B cell (primary cell): ENCODE measurements around the gene VWA3B. TPM values are rescaled to one million over a fixed set of nuclear protein-coding genes. Genes with fewer than 3 reads are reported as not detected.

Experiments used
- ATAC-seq: fragments of 200-7000 bp; cut with Tn5 transposase; one replicate; pipeline ENCODE4 v1.10.0; 2021; ENCODE audit warnings: low read depth, mild to moderate bottlenecking, moderate number of reproducible peaks, moderate library complexity
- CTCF ChIA-PET: fragments of 350-600 bp; sonication (Branson Sonifier 250); formaldehyde crosslinking; loops from one replicate; lab custom pipeline; 2021; ENCODE audit warnings: antibody characterized with exemption, inconsistent platforms; lab: Charles Lee
- POLR2A ChIA-PET: fragments of 350-600 bp; sonication (Branson Sonifier 250); formaldehyde crosslinking; loops from one replicate; lab custom pipeline; 2021; ENCODE audit warnings: antibody characterized with exemption; lab: Charles Lee
- DNase-seq: peaks from one replicate; pipeline ENCODE4 v3.0.0; 2013
- H2AFZ ChIP-seq: 2 replicates; pipeline ENCODE4 v1.6.1; 2012; ENCODE audit warnings: mild to moderate bottlenecking, low read depth, low read length; ENCODE audit not compliant: insufficient read depth, poor library complexity, severe bottlenecking
- H3K27ac ChIP-seq, 2 donors: 1 replicate in 1 of 2; 2 replicates in 1 of 2; pipeline ENCODE4 v1.5.1; 2012 to 2013; ENCODE audit warnings: low read length in 2 of 2, mild to moderate bottlenecking in 2 of 2, moderate library complexity in 1 of 2
- H3K27me3 ChIP-seq, 4 experiments: fragments of 200-600 bp in 1 of 4; sonication (generic) in 1 of 4; replicated peaks in 1 of 4; 1 replicate in 2 of 4; 2 replicates in 2 of 4; pipeline versions ENCODE4 v1.6.1 to v1.7.0; 2013 to 2016; ENCODE audit warnings: low read length in 3 of 4, mild to moderate bottlenecking in 2 of 4, mixed read lengths in 1 of 4, moderate library complexity in 1 of 4; ENCODE audit not compliant: insufficient read depth in 4 of 4, control insufficient read depth in 3 of 4; ENCODE audit errors: control extremely low read depth in 1 of 4
- H3K36me3 ChIP-seq, 2 experiments: replicated peaks in 1 of 2; 1 replicate in 1 of 2; 2 replicates in 1 of 2; pipeline versions ENCODE4 v1.6.1 to v1.7.1; 2013; ENCODE audit warnings: low read length in 1 of 2; ENCODE audit not compliant: insufficient read depth in 2 of 2, control insufficient read depth in 1 of 2; ENCODE audit errors: control extremely low read depth in 1 of 2, extremely low read depth in 1 of 2
- H3K4me1 ChIP-seq, 2 donors: fragments of 200-600 bp in 1 of 2; sonication (generic) in 1 of 2; 1 replicate in 1 of 2; 2 replicates in 1 of 2; pipeline versions ENCODE4 v1.5.1 to v1.6.1; 2013 to 2017; ENCODE audit warnings: low read length in 2 of 2; ENCODE audit not compliant: control insufficient read depth in 2 of 2, insufficient read depth in 2 of 2
- H3K4me2 ChIP-seq: replicated peaks from 2 replicates; pipeline ENCODE3; 2012; ENCODE audit warnings: mild to moderate bottlenecking, low read depth, low read length; ENCODE audit not compliant: poor library complexity, severe bottlenecking
- H3K4me3 ChIP-seq, 5 experiments: fragments of 200-600 bp in 1 of 5; sonication (generic) in 1 of 5; 1 replicate in 3 of 5; 2 replicates in 2 of 5; pipeline versions ENCODE4 v1.5.1 to v1.7.0; 2011 to 2016; ENCODE audit warnings: low read length in 4 of 5, mild to moderate bottlenecking in 4 of 5, low read depth in 2 of 5, control low read depth in 1 of 5, moderate library complexity in 1 of 5; ENCODE audit not compliant: insufficient read depth in 1 of 5; ENCODE audit errors: control extremely low read depth in 1 of 5, extremely low read depth in 1 of 5
- H3K79me2 ChIP-seq: fragments of 200-600 bp; sonication (generic); one replicate; pipeline ENCODE4 v1.6.0; 2016; ENCODE audit warnings: low read length; ENCODE audit not compliant: control insufficient read depth, insufficient read depth
- H3K9ac ChIP-seq: fragments of 200-600 bp; sonication (generic); 2 replicates; pipeline ENCODE4 v1.6.1; 2017; ENCODE audit warnings: mild to moderate bottlenecking, low read length, moderate library complexity
- H3K9me3 ChIP-seq, 3 donors: one replicate each; pipeline versions ENCODE4 v1.6.1 to v1.7.1; 2013; ENCODE audit warnings: low read length in 2 of 3; ENCODE audit not compliant: control insufficient read depth in 2 of 3, insufficient read depth in 1 of 3; ENCODE audit errors: control extremely low read depth in 1 of 3
- H4K20me1 ChIP-seq: 2 replicates; pipeline ENCODE4 v1.6.0; 2012; ENCODE audit warnings: mild to moderate bottlenecking, low read length; ENCODE audit not compliant: insufficient read depth, control insufficient read depth, poor library complexity, severe bottlenecking
- H3K27ac Mint-ChIP-seq: one replicate; pipeline ENCODE4 v1.8.0; 2021; ENCODE audit warnings: mixed read lengths
- H3K27me3 Mint-ChIP-seq: one replicate; pipeline ENCODE4 v1.8.0; 2021; ENCODE audit warnings: mixed read lengths
- H3K4me1 Mint-ChIP-seq: one replicate; pipeline ENCODE4 v1.8.0; 2021; ENCODE audit warnings: mixed read lengths
- H3K4me3 Mint-ChIP-seq: one replicate; pipeline ENCODE4 v1.8.0; 2021; ENCODE audit warnings: mixed read lengths
- H3K9me3 Mint-ChIP-seq: one replicate; pipeline ENCODE4 v1.8.0; 2022; ENCODE audit warnings: mixed read lengths; ENCODE audit not compliant: insufficient read depth
- EZH2 ChIP-seq: IDR thresholded peaks from 2 replicates; pipeline ENCODE4 v1.6.1; 2012; ENCODE audit warnings: borderline replicate concordance, low read depth, mild to moderate bottlenecking, moderate library complexity, low read length; ENCODE audit not compliant: insufficient read depth, poor library complexity, severe bottlenecking
- WGBS: methylation state at CpG from one replicate; pipeline ENCODE4 v1.1.5; 2013; ENCODE audit warnings: missing lambda C conversion rate; ENCODE audit not compliant: insufficient coverage; 5-methylcytosine and 5-hydroxymethylcytosine counted together
- intact Hi-C: fragments of 100-400 bp; cut with micrococcal nuclease; formaldehyde crosslinking; loops from one replicate; pipeline ENCODE4 v1.10.0; 2022
- polyA plus RNA-seq: library from polyadenylated mRNA; depleted of rRNA; stranded (reverse); fragments of >200 nt; gene quantifications from 2 replicates; pipeline ENCODE4 v1.2.3, GENCODE V29; 2012
- total RNA-seq, 2 donors: library from RNA; stranded (reverse); fragments of 120-200 nt in 1 of 2; gene quantifications; 1 replicate in 1 of 2; 2 replicates in 1 of 2; pipeline versions ENCODE4 v1.2.3 to v1.2.4, GENCODE V29; 2013 to 2022
- TF ChIP-seq, protein P1 (sequence below): fragments of 200-600 bp; IDR thresholded peaks from one replicate; pipeline ENCODE4 v1.8.0; 2022; ENCODE audit warnings: antibody characterized with exemption, mild to moderate bottlenecking

The VWA3B gene
- total and polyA plus RNA-seq, 2 donors (not counting 1 experiment from before 2014, with no cell fraction given), result not detected

DNA sequence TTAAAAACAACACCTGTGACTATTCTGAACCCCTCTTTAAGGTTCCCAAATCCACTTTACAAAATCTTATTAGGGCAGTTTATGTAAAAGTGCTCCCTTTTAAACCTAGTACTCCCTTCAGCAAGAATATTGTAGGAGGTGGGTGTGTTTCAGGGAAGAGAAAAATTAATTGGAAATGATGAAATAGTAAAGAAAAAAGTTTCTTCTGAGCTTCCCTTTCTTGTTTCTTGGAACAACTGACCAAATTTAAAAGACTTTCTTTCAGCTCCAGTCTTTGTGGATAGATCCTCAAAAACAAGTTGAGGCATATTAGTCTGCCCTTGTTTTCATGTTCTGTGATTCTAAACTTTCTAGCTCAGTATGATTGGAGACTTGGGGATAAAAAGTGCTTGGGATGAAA, 3.0 kb downstream of the VWA3B start:
- Histone ChIP-seq H3K79me2 (no peaks in the 10 kb centered on the region), H3K4me2 (no peak overlapping the region), H3K27ac (no peak overlapping the region), H3K27me3 (no peaks in the 10 kb centered on the region), H3K4me1 (peaks cover 28 to 48% of the 10 kb centered on the region in 2 donors), H2AFZ (no peak overlapping the region), H4K20me1 (no peaks in the 10 kb centered on the region), H3K36me3 (no peaks in the 10 kb centered on the region), H3K4me3 (no peak overlapping the region), H3K9me3 (peaks cover 0 to 6% (median 0%) of the 10 kb centered on the region in 3 donors), H3K9ac (no peak overlapping the region)
- H3K4me1 Mint-ChIP-seq, result peaks cover 41% of the 10 kb centered on the region
- H3K27ac Mint-ChIP-seq, result no peak overlapping the region
- no peaks in the 10 kb centered on the region for H3K9me3 Mint-ChIP-seq
- intact Hi-C loops, result loop anchor here (5.0 to 10.0 kb wide), 3 partner anchors 42 to 283 kb away; no protein-coding TSS in a partner anchor
- DNase-seq (no peak), ATAC-seq (no peak)
- no peak overlapping the region for H3K4me3 Mint-ChIP-seq
- ChIA-PET POLR2A (no interaction called here), CTCF (interaction anchor here (0.8 kb wide), 1 partner anchor 10 kb away, joined by 3 read pairs; no protein-coding TSS in a partner anchor)
- H3K27me3 Mint-ChIP-seq, result no peaks in the 10 kb centered on the region
- TF ChIP-seq, protein P1, sequence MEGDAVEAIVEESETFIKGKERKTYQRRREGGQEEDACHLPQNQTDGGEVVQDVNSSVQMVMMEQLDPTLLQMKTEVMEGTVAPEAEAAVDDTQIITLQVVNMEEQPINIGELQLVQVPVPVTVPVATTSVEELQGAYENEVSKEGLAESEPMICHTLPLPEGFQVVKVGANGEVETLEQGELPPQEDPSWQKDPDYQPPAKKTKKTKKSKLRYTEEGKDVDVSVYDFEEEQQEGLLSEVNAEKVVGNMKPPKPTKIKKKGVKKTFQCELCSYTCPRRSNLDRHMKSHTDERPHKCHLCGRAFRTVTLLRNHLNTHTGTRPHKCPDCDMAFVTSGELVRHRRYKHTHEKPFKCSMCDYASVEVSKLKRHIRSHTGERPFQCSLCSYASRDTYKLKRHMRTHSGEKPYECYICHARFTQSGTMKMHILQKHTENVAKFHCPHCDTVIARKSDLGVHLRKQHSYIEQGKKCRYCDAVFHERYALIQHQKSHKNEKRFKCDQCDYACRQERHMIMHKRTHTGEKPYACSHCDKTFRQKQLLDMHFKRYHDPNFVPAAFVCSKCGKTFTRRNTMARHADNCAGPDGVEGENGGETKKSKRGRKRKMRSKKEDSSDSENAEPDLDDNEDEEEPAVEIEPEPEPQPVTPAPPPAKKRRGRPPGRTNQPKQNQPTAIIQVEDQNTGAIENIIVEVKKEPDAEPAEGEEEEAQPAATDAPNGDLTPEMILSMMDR, result no peak
- TF ChIP-seq EZH2, result no peak

DNA sequence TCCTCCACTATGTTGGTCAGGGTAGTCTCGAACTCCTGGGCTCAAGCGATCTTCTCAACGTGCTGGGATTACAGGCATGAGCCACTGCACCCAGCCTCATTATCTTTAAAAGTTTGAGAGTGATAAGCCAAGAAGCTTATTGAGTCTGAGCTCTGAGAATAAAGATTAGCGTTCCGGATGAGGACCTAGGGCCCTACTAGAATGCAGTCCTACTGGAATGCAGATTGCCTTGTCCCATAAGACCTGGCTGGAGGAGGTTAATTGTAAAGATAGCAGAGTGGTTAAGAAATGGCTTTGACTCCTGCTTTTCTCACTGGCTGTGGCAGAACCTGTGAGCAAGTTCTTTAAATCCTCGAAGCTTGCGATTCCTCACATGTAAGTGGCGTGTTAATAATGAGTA, 4.0 kb downstream of the VWA3B start:
- H4K20me1 ChIP-seq, result no peaks in the 10 kb centered on the region
- TF ChIP-seq, protein P1, result no peak
- TF ChIP-seq EZH2, result no peak
- 97% methylated on average over 8 of the region's 8 CpGs for WGBS
- H3K79me2 ChIP-seq, result no peaks in the 10 kb centered on the region
- no peaks in the 10 kb centered on the region for H3K27me3 ChIP-seq
- peaks cover 28 to 48% of the 10 kb centered on the region in 2 donors for H3K4me1 ChIP-seq
- H3K27me3 Mint-ChIP-seq, result no peaks in the 10 kb centered on the region
- H3K4me3 Mint-ChIP-seq, result no peak overlapping the region
- no peaks in the 10 kb centered on the region for H3K9me3 Mint-ChIP-seq
- H3K4me2 ChIP-seq, result no peak overlapping the region
- H3K27ac ChIP-seq, result no peak overlapping the region
- POLR2A ChIA-PET, result no interaction called here
- no peak overlapping the region for H2AFZ ChIP-seq
- CTCF ChIA-PET, result no interaction called here
- H3K27ac Mint-ChIP-seq, result no peak overlapping the region
- intact Hi-C loops, result no loop called here
- no peak for DNase-seq
- H3K9ac ChIP-seq, result no peak overlapping the region
- peaks cover 0 to 6% (median 1%) of the 10 kb centered on the region in 3 donors for H3K9me3 ChIP-seq
- peaks cover 35% of the 10 kb centered on the region for H3K4me1 Mint-ChIP-seq
- no peak overlapping the region for H3K4me3 ChIP-seq
- no peak for ATAC-seq
- H3K36me3 ChIP-seq, result no peaks in the 10 kb centered on the region
